Glutamatergic neuron (in vitro differentiated cells): ENCODE data around the gene RNF111. TPM values are rescaled to one million over a fixed set of nuclear protein-coding genes. Genes with fewer than 3 reads are reported as not detected.
A peak's percentile ranks its signal among the peaks of the same experiment; 100 is the strongest.

Experiments used
- DNase-seq: peaks from one replicate; pipeline ENCODE4 v3.0.0; 2022
- H3K27ac Mint-ChIP-seq: one replicate; pipeline ENCODE4 v1.8.0; 2020; ENCODE audit warnings: mild to moderate bottlenecking, mixed read lengths, inconsistent platforms; ENCODE audit not compliant: unreplicated experiment
- H3K27me3 Mint-ChIP-seq: one replicate; pipeline ENCODE4 v1.8.0; 2020; ENCODE audit warnings: mild to moderate bottlenecking, moderate library complexity, mixed read lengths, inconsistent platforms; ENCODE audit not compliant: unreplicated experiment
- H3K36me3 Mint-ChIP-seq: one replicate; pipeline ENCODE4 v1.8.0; 2020; ENCODE audit warnings: mild to moderate bottlenecking, mixed read lengths, inconsistent platforms; ENCODE audit not compliant: unreplicated experiment
- H3K4me1 Mint-ChIP-seq: one replicate; pipeline ENCODE4 v1.8.0; 2020; ENCODE audit warnings: mild to moderate bottlenecking, low read depth, mixed read lengths, inconsistent platforms; ENCODE audit not compliant: unreplicated experiment
- H3K4me3 Mint-ChIP-seq: one replicate; pipeline ENCODE4 v1.8.0; 2020; ENCODE audit warnings: mild to moderate bottlenecking, mixed read lengths, inconsistent platforms; ENCODE audit not compliant: unreplicated experiment
- H3K9me3 Mint-ChIP-seq: one replicate; pipeline ENCODE4 v1.8.0; 2020; ENCODE audit warnings: mild to moderate bottlenecking, moderate library complexity, mixed read lengths, inconsistent platforms; ENCODE audit not compliant: unreplicated experiment
- total RNA-seq: library from RNA; stranded (reverse); fragmentation: NEBNext Ultra II Directional; extraction: Animal tissue kit (Norgen Biotek cat#: 25700); gene quantifications from one replicate; pipeline ENCODE4 v1.2.1, GENCODE V29; 2021; ENCODE audit not compliant: unreplicated experiment
- TF ChIP-seq, protein P1 (sequence below): fragments of 200-600 bp; sonication (generic); IDR thresholded peaks from one replicate; pipeline ENCODE4 v1.5.0; 2021; ENCODE audit not compliant: partially characterized antibody, unreplicated experiment

Gene RNF111
- total RNA-seq, 1 donor from 2014 or later = 57.4 TPM

DNA sequence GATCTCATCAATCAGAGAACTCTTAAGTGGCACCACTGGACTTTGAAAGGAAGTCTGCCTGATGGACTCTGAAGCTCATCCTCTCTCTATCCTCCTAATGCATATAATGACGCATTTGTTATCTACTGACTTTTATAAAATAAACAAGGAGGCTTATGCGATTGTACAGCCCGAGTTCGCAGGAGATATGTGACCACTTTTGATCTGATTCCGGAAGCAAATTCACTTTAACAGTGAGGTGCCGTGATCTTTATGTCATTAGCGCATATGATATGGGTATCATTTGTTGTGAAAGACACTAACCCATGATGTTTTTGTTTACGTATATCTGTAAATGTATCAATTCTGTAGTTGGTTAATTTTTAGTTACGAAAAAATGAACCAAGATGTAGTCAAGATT, 427 bp upstream of the RNF111 start:
- no peak for DNase-seq
- H3K4me3 Mint-ChIP-seq = peak overlapping the region; percentile 98
- TF ChIP-seq, protein P1, sequence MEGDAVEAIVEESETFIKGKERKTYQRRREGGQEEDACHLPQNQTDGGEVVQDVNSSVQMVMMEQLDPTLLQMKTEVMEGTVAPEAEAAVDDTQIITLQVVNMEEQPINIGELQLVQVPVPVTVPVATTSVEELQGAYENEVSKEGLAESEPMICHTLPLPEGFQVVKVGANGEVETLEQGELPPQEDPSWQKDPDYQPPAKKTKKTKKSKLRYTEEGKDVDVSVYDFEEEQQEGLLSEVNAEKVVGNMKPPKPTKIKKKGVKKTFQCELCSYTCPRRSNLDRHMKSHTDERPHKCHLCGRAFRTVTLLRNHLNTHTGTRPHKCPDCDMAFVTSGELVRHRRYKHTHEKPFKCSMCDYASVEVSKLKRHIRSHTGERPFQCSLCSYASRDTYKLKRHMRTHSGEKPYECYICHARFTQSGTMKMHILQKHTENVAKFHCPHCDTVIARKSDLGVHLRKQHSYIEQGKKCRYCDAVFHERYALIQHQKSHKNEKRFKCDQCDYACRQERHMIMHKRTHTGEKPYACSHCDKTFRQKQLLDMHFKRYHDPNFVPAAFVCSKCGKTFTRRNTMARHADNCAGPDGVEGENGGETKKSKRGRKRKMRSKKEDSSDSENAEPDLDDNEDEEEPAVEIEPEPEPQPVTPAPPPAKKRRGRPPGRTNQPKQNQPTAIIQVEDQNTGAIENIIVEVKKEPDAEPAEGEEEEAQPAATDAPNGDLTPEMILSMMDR = no peak
- H3K27ac Mint-ChIP-seq = peak overlapping the region; percentile 99
- no peaks in the 10 kb centered on the region for H3K36me3 Mint-ChIP-seq
- H3K9me3 Mint-ChIP-seq = peaks cover 14% of the 10 kb centered on the region
- peaks cover 11% of the 10 kb centered on the region for H3K27me3 Mint-ChIP-seq
- H3K4me1 Mint-ChIP-seq = peaks cover 13% of the 10 kb centered on the region

DNA sequence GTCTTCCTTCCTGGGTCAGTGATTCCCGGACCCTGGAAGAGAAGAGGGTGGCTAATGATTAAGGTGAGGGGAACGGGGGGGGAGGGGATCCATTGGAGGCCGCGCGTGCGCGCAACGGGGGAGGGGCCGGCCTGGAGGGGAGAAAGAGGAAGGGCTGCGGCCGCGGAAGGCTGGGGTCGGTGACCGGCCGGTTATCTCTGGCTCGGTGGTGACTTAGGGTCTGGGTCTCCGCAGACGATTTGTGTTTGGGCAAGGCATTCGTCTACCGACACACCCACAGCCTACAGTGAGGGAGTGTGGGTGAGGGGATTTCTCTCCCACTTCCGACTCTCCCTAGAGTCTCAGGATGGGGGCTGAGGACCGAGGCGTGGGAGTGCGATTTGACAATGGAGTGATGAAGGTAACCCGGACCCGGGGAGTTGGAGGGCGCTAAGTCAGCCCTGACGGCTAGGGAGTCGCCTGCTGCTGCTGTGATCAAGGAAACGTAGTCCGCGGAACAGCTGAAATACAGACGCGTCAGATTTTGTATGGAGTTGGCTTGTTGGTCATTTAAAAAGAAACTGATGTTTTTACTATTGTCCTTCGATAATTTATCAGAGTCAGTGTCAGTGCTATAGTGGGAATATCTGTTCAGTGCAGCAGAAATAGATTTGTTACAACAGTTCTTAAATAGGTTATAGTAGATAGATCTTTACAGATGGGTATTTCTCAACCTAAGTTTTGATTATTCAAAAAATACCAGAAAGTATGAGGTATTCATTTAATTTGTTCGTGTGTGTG, 733 bp downstream of the RNF111 start:
- H3K4me1 Mint-ChIP-seq = peaks cover 15% of the 10 kb centered on the region
- peak; percentile 90 for DNase-seq
- H3K9me3 Mint-ChIP-seq = peaks cover 14% of the 10 kb centered on the region
- H3K27ac Mint-ChIP-seq = peak overlapping the region; percentile 99
- no peaks in the 10 kb centered on the region for H3K36me3 Mint-ChIP-seq
- TF ChIP-seq, protein P1 = no peak
- H3K4me3 Mint-ChIP-seq = peak overlapping the region; percentile 98
- H3K27me3 Mint-ChIP-seq = peaks cover 11% of the 10 kb centered on the region

DNA sequence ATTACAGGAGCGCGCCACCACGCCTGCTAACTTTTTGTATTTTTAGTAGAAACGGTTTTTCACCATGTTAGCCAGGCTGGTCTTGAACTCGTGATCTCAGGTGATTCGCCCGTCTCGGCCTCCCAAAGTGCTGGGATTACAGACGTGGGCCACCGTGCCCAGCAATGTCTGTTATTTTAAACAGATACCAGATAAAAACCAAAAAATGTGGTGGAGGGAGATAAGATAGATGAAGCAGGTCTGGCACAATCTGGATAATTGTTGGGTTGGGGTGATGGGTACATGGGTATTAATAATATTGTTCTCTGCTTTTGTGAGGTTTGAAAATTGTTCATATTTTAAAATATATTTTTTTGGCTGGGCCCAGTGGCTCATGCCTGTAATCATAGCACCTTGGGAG, 4.7 kb downstream of the RNF111 start:
- peaks cover 13% of the 10 kb centered on the region for H3K9me3 Mint-ChIP-seq
- peaks cover 11% of the 10 kb centered on the region for H3K27me3 Mint-ChIP-seq

DNA sequence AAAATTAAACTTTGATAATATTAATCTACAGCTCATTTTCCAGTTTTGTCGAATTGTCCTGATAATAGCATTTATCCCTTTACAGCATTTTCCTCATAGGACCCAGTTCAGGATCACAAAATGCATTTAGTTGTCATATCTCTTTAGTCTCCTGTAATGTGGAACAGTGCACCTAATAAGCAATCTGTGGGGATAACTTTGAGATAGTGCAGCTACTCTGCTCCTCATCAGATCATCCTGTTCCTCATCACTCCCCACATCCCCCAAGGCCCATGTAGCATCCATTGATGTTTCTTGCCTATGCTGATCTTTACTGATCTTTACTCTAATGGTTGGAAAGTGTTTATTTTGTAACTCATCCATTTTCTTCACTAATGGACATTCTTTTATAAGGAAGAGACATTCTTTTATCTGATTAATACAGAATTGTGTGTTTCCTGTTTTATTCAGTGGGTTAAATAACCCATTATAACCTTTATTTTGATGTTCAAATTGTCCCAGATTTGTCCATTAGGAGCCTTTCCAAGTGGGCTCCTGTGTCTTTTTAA, 7.5 kb downstream of the RNF111 start:
- DNase-seq = no peak
- H3K36me3 Mint-ChIP-seq = no peaks in the 10 kb centered on the region

More for the DNA sequence above, 4.7 kb downstream of the RNF111 start:
- H3K4me3 Mint-ChIP-seq = no peak overlapping the region
- H3K36me3 Mint-ChIP-seq = no peaks in the 10 kb centered on the region
- peaks cover 19% of the 10 kb centered on the region for H3K4me1 Mint-ChIP-seq
- DNase-seq = no peak
- TF ChIP-seq, protein P1 = no peak
- no peak overlapping the region for H3K27ac Mint-ChIP-seq

More for the DNA sequence above, 7.5 kb downstream of the RNF111 start:
- Mint-ChIP-seq H3K4me3 (no peak overlapping the region), H3K27me3 (no peaks in the 10 kb centered on the region), H3K27ac (peak overlapping the region; percentile 40), H3K9me3 (peaks cover 2% of the 10 kb centered on the region), H3K4me1 (peaks cover 16% of the 10 kb centered on the region)
- TF ChIP-seq, protein P1 = no peak
